D721Med (cell line): ENCODE measurements around the gene SULT1E1.

Source experiments
- DNase-seq: peaks from one replicate; pipeline ENCODE4 v3.0.0; 2011; ENCODE audit warnings: low spot score; ENCODE audit not compliant: insufficient read length
- FAIRE-seq: peaks from 2 replicates; lab custom pipeline; 2011; peaks lifted over from hg19 to GRCh38; lab: Jason Lieb, UNC
- TF ChIP-seq, protein P1 (sequence below): IDR thresholded peaks from 2 replicates; pipeline ENCODE4 v1.5.1; 2012; ENCODE audit warnings: mild to moderate bottlenecking, control low read depth; ENCODE audit not compliant: insufficient read depth; ENCODE audit errors: missing control alignments

SULT1E1 gene

DNA sequence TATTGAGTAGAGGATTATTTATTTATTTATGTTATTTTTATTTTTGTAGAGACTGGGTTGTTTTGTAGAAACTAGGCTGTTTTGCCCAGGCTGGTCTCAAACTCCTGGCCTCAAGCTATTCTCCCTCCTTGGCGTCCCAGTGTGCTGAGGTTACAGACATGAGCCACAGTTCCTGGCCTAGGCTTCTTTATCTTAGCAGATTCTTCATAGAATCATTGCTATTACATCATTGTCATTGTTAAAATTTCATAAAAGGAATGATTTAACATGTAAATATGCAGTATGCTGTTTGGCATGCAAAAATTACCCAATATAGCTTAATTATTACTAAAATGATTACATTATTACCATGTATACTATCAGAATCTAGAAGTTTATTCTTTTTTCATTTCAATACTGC is 24.2 kb downstream of the SULT1E1 start:
- FAIRE-seq (no peak), DNase-seq (no peak)
- TF ChIP-seq, protein P1, sequence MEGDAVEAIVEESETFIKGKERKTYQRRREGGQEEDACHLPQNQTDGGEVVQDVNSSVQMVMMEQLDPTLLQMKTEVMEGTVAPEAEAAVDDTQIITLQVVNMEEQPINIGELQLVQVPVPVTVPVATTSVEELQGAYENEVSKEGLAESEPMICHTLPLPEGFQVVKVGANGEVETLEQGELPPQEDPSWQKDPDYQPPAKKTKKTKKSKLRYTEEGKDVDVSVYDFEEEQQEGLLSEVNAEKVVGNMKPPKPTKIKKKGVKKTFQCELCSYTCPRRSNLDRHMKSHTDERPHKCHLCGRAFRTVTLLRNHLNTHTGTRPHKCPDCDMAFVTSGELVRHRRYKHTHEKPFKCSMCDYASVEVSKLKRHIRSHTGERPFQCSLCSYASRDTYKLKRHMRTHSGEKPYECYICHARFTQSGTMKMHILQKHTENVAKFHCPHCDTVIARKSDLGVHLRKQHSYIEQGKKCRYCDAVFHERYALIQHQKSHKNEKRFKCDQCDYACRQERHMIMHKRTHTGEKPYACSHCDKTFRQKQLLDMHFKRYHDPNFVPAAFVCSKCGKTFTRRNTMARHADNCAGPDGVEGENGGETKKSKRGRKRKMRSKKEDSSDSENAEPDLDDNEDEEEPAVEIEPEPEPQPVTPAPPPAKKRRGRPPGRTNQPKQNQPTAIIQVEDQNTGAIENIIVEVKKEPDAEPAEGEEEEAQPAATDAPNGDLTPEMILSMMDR, result no peak

- FAIRE-seq (no peak), DNase-seq (no peak)
- TF ChIP-seq, protein P1, result no peak
Measured at GRCh38 chr4:69833251-69833650, 26.7 kb downstream of the SULT1E1 start.

DNA sequence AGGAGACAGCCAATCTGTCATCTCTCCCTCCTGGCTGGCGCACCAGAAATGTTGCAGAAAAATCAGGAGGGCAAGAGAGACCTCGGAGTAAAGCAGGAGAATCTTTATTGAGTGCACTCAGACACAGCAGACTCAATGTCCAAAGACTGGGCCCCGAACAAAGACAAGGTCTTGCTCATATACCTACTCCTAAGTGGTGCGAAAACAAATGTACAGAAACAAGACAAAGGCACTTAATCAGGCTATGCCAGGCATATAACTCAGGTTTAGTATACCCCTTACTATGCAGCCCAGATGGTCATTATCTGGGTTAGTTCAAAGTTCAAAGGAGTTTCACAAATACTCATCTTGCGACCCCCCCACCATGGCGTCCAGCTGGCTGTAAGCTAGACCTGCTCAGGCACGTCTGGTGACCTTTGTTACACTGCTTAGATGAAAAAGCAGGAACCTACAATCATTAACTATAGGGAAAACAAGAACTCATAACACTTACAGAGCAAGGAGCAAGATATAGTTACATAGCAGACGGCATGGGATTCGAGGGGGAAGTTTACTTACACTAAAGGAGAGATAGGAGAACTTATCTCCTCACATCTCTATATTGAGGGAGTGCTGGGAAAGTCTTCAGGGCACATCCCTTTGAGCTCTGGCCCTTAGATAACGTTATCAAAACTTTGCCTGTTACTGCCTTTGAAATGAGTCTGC is 27.5 kb downstream of the SULT1E1 start:
- FAIRE-seq (no peak), DNase-seq (no peak)
- TF ChIP-seq, protein P1, result no peak

DNA sequence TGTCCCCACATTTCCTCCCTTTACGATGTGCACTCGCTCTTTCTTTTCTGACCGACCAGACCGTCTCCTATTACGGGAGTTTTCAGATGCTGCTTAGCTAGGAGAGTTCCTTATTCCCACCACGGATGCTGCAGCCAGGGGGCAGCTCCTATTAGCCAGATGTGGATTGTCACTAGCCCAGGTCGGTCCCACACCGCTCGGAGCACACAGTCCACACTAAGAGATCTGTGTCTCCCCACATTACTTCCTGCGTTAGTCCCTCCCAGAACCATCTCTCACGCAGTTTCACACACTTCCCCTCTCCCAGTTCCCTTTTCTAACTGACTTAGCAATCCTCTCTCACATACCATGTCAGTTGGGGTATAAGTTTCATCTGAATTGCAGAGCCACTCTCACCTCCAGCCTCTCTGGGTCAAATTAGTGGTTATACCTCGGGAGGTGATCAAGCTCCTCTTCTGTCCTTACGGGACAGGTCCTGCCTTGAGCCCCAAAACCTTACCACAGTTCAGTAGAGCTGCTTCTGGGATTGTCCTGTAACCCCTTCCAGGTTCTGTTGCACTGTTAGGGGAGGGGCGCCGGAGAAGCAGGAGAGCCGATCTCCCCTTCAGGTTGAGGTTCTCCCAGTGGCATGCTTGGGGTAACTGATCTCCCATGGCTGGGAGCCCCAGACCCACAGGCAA is 28.2 kb downstream of the SULT1E1 start:
- FAIRE-seq, result no peak
- TF ChIP-seq, protein P1, result no peak
- no peak for DNase-seq

GRCh38 chr4:69831270-69831627 is 28.7 kb downstream of the SULT1E1 start:
- DNase-seq, result no peak
- TF ChIP-seq, protein P1, result no peak
- FAIRE-seq, result no peak

GRCh38 chr4:69830560-69831269 is 29.2 kb downstream of the SULT1E1 start:
- TF ChIP-seq, protein P1, result no peak
- FAIRE-seq (no peak), DNase-seq (no peak)
